VCaP (cell line): ENCODE results near the gene TNFAIP8.

Source experiments
- H3K27ac ChIP-seq: fragments of 450-650 bp; 2 replicates; pipeline ENCODE4 v1.5.1; 2017
- TF ChIP-seq, protein P1 (sequence below): fragments of 450-650 bp; conservative IDR thresholded peaks from 2 replicates; pipeline ENCODE4 v1.5.1; 2017; ENCODE audit warnings: mild to moderate bottlenecking, moderate library complexity

Gene TNFAIP8

DNA sequence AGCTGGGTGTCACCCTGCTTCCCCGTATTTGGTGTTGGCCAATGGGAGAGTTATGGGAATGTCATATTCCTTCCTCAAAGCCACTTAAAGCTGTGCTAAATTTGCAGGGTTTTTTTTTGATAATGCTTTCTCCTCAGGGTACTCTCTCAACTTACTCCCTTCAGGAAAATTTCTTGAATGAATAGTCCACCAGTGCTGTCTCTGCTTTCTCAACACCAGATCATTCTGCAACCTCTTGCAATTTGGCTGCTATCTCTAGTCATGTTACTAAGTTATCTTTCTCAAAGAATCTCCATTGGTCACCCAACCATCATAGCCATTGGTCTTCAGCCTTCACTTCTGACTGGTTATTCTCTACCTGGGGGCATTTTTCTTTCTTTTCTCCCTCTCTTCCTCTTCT, 13.4 kb upstream of the TNFAIP8 start:
- H3K27ac ChIP-seq = no peak overlapping the region
- TF ChIP-seq, protein P1, sequence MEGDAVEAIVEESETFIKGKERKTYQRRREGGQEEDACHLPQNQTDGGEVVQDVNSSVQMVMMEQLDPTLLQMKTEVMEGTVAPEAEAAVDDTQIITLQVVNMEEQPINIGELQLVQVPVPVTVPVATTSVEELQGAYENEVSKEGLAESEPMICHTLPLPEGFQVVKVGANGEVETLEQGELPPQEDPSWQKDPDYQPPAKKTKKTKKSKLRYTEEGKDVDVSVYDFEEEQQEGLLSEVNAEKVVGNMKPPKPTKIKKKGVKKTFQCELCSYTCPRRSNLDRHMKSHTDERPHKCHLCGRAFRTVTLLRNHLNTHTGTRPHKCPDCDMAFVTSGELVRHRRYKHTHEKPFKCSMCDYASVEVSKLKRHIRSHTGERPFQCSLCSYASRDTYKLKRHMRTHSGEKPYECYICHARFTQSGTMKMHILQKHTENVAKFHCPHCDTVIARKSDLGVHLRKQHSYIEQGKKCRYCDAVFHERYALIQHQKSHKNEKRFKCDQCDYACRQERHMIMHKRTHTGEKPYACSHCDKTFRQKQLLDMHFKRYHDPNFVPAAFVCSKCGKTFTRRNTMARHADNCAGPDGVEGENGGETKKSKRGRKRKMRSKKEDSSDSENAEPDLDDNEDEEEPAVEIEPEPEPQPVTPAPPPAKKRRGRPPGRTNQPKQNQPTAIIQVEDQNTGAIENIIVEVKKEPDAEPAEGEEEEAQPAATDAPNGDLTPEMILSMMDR = no peak

DNA sequence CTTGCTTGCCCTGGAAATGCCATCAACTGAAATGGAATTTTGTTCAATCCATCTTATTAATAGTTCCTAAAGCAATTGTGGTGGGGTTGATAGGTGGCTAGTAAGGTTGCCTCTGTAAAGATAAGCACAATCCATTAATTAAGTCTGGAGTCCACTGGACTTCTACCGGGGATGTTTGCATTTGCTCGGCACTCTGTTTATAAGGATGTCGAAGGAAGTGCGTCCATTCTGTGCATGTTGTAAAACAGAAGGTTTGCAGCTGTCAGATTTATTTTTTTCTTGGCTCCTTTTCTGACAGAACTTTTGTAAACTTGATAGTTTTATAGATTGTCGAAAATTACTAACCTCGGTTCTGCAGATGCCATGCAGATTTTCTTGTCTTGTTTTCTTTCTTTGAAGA, 12.8 kb upstream of the TNFAIP8 start:
- peak overlapping the region; percentile 13; the same call in 1 of the 2 replicates for H3K27ac ChIP-seq
- TF ChIP-seq, protein P1 = no peak

DNA sequence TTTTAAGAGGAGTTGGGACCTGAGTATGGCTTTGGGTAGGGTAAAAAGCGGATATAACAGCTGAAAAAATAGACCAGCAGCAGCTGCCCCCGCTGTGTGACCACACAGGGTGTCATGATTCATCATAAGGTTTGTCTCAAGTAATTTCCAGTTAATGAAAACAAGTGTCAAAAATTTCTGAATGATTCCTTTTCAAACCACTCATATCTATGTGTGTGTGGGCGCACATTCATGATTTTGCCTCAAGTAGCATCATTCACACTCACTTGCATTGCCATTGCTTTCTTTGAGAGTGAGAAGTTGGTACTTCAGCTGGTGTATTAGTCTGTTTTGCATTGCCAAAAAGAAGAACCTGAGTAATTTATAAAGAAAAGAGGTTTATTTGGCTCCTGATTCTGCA, 12.1 kb upstream of the TNFAIP8 start:
- no peak overlapping the region for H3K27ac ChIP-seq
- TF ChIP-seq, protein P1 = no peak

DNA sequence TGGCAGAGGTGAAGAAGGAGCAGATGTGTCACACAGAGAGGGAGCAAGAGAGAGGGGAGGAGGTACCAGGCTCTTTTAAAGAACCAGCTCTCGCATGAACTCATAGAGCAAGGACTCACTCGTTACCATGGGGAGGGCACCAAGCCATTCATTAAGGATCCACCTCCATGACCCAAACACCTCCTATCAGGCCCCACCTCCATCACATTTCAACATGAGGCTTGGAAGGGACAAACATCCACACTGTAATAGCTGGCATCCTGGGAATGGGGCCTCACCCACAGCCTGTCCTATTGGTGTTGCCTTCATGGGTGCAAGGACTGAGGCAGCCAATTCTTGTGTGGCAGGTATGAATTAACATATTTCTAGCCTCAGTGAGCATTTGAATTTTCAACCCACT, 11.6 kb upstream of the TNFAIP8 start:
- TF ChIP-seq, protein P1 = no peak
- no peak overlapping the region for H3K27ac ChIP-seq

DNA sequence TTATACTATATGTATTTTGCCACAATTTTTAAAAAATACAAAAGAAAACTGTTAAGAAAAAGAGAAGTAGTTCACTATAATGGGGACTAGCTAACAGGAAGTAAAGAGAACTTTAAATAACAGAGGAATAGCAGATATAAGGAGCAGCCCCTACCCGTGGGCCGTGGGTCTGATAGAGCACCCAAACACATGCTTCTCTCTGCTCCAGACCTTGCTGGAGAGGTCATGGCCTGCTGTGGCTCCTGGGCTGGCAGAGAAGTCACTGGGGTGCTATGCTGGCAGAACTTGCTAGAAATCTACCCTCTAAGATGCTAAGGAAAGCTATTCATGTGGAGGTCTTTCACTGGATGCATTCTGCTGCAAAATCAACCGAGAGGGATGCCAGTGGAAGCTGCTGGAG, 10.0 kb upstream of the TNFAIP8 start:
- no peak overlapping the region for H3K27ac ChIP-seq
- TF ChIP-seq, protein P1 = no peak

DNA sequence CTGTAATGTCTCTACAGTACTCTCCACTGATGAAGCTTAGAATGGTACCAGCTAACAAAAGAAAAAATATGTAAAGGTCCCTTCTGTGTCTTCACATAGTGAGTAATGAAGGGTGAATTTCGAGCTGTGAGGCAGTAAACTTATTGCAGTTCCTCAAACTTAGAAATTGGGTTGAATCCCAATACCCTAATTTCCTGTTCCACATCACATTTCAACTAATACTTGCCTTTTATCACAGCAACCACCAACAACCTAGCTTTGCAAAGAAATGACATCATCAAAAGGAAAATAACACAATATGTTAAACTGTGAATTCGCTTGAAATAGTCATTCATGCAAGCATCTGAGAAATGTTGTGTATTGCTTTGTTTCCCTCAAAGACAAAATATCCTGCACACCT, 9.4 kb upstream of the TNFAIP8 start:
- H3K27ac ChIP-seq = no peak overlapping the region
- TF ChIP-seq, protein P1 = no peak

DNA sequence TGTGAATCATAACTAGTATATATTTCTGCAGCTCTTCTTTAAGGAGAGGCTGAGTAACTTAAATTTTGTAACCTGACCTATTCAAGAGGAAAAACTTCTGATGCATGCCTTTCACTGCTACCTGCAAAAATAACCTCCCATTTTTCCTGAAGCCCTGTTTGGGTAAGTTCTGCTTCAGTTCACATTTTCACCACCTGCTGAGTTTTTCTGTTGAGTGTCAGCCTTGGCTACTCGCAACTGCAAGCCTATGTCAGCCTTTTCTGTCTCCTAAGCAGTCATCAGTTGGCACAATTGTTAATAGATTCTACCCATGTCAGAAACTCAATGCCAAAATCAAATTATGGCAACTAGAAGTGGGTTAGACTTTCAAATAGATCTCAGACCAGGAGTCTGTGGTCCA, 8.2 kb upstream of the TNFAIP8 start:
- TF ChIP-seq, protein P1 = no peak
- no peak overlapping the region for H3K27ac ChIP-seq

DNA sequence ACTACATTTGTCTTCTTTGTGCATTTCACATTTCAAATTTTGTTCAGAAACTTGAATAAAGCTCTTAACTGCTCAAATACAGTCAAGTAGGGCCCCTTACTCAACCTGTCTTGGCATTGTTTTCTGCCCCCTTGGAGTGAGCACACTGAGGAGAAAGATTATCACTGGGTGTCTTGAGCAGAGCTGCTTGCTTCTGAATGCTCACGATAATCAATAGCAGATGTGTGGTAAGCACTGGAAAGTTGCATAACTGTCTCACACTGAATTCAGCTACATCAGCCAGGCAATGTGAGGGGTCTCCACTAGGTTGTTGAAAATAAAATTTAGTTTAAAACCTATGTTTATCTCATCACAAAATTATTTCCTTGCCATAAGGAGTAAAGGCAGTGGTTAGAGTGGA, 7.8 kb upstream of the TNFAIP8 start:
- TF ChIP-seq, protein P1 = no peak
- no peak overlapping the region for H3K27ac ChIP-seq
